ENCODE results near the gene NTRK1.

- TF ChIP-seq, protein P1, sequence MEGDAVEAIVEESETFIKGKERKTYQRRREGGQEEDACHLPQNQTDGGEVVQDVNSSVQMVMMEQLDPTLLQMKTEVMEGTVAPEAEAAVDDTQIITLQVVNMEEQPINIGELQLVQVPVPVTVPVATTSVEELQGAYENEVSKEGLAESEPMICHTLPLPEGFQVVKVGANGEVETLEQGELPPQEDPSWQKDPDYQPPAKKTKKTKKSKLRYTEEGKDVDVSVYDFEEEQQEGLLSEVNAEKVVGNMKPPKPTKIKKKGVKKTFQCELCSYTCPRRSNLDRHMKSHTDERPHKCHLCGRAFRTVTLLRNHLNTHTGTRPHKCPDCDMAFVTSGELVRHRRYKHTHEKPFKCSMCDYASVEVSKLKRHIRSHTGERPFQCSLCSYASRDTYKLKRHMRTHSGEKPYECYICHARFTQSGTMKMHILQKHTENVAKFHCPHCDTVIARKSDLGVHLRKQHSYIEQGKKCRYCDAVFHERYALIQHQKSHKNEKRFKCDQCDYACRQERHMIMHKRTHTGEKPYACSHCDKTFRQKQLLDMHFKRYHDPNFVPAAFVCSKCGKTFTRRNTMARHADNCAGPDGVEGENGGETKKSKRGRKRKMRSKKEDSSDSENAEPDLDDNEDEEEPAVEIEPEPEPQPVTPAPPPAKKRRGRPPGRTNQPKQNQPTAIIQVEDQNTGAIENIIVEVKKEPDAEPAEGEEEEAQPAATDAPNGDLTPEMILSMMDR (IDR thresholded peaks at IDR 0.05; ENCODE audit: low read depth, low read length, missing input control): no peak
- TF ChIP-seq JUND (IDR thresholded peaks at IDR 0.05) (no peak), GABPA (IDR thresholded peaks at IDR 0.05 in 1 of 2, conservative IDR thresholded peaks at IDR 0.05 in 1 of 2) (no peak), TAF1 (conservative IDR thresholded peaks at IDR 0.05) (no peak), SP1 (IDR thresholded peaks at IDR 0.05) (no peak)
- TF ChIP-seq, protein P2, sequence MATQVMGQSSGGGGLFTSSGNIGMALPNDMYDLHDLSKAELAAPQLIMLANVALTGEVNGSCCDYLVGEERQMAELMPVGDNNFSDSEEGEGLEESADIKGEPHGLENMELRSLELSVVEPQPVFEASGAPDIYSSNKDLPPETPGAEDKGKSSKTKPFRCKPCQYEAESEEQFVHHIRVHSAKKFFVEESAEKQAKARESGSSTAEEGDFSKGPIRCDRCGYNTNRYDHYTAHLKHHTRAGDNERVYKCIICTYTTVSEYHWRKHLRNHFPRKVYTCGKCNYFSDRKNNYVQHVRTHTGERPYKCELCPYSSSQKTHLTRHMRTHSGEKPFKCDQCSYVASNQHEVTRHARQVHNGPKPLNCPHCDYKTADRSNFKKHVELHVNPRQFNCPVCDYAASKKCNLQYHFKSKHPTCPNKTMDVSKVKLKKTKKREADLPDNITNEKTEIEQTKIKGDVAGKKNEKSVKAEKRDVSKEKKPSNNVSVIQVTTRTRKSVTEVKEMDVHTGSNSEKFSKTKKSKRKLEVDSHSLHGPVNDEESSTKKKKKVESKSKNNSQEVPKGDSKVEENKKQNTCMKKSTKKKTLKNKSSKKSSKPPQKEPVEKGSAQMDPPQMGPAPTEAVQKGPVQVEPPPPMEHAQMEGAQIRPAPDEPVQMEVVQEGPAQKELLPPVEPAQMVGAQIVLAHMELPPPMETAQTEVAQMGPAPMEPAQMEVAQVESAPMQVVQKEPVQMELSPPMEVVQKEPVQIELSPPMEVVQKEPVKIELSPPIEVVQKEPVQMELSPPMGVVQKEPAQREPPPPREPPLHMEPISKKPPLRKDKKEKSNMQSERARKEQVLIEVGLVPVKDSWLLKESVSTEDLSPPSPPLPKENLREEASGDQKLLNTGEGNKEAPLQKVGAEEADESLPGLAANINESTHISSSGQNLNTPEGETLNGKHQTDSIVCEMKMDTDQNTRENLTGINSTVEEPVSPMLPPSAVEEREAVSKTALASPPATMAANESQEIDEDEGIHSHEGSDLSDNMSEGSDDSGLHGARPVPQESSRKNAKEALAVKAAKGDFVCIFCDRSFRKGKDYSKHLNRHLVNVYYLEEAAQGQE (IDR thresholded peaks at IDR 0.05): no peak
- TF ChIP-seq, protein P3, sequence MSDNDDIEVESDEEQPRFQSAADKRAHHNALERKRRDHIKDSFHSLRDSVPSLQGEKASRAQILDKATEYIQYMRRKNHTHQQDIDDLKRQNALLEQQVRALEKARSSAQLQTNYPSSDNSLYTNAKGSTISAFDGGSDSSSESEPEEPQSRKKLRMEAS (IDR thresholded peaks at IDR 0.05): no peak
- TF ChIP-seq, protein P4, sequence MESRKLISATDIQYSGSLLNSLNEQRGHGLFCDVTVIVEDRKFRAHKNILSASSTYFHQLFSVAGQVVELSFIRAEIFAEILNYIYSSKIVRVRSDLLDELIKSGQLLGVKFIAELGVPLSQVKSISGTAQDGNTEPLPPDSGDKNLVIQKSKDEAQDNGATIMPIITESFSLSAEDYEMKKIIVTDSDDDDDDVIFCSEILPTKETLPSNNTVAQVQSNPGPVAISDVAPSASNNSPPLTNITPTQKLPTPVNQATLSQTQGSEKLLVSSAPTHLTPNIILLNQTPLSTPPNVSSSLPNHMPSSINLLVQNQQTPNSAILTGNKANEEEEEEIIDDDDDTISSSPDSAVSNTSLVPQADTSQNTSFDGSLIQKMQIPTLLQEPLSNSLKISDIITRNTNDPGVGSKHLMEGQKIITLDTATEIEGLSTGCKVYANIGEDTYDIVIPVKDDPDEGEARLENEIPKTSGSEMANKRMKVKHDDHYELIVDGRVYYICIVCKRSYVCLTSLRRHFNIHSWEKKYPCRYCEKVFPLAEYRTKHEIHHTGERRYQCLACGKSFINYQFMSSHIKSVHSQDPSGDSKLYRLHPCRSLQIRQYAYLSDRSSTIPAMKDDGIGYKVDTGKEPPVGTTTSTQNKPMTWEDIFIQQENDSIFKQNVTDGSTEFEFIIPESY (IDR thresholded peaks at IDR 0.05): no peak
These were observed 49.0 kb downstream of the NTRK1 start for GRCh38 chr1:156909671-156910070.

Data from liver (tissue), 3 donors.